Effector memory CD8-positive, alpha-beta T cell (primary cell): ENCODE data around the gene BCL2.
"Not testable (repeated sequence)": the region's sequence is repeated elsewhere in the genome, so short reads cannot be mapped to it uniquely, and the experiment has no call there.

ENCODE experiments used
- ATAC-seq: fragments of 150-1000 bp; cut with Tn5 transposase; replicated peaks from 2 replicates; pipeline ENCODE4 v1.10.0; 2021; ENCODE audit warnings: mild to moderate bottlenecking, moderate library complexity
- DNase-seq, 3 experiments: peaks; one replicate each; pipeline ENCODE4 v3.0.0; 2021
- H3K27ac Mint-ChIP-seq, 2 donors: one replicate each; pipeline ENCODE4 v1.8.0; 2022; ENCODE audit warnings: mild to moderate bottlenecking in 2 of 2, mixed read lengths in 2 of 2, moderate library complexity in 2 of 2
- H3K27me3 Mint-ChIP-seq, 2 donors: one replicate each; pipeline ENCODE4 v1.8.0; 2022; ENCODE audit warnings: mixed read lengths in 2 of 2
- H3K36me3 Mint-ChIP-seq: one replicate; pipeline ENCODE4 v1.8.0; 2022; ENCODE audit warnings: mild to moderate bottlenecking, moderate library complexity, mixed read lengths; ENCODE audit not compliant: insufficient read depth
- H3K4me1 Mint-ChIP-seq, 2 donors: one replicate each; pipeline ENCODE4 v1.8.0; 2022; ENCODE audit warnings: low read depth in 2 of 2, mixed read lengths in 2 of 2
- H3K4me3 Mint-ChIP-seq, 2 donors: one replicate each; pipeline ENCODE4 v1.8.0; 2022; ENCODE audit warnings: mild to moderate bottlenecking in 2 of 2, mixed read lengths in 2 of 2, moderate library complexity in 2 of 2
- H3K9me3 Mint-ChIP-seq, 2 donors: one replicate each; pipeline ENCODE4 v1.8.0; 2022; ENCODE audit warnings: mixed read lengths in 2 of 2

Gene BCL2

GRCh38 chr18:63247506-63247905, 72.1 kb downstream of the BCL2 start:
- peaks cover 5% of the 10 kb centered on the region for H3K36me3 Mint-ChIP-seq
- no peak for DNase-seq
- no peak overlapping the region for H3K27ac Mint-ChIP-seq
- ATAC-seq, result no peak
- peaks cover 27 to 40% of the 10 kb centered on the region in 2 donors for H3K4me1 Mint-ChIP-seq
- no peaks in the 10 kb centered on the region for H3K9me3 Mint-ChIP-seq
- H3K4me3 Mint-ChIP-seq, result no peak overlapping the region
- H3K27me3 Mint-ChIP-seq, result no peaks in the 10 kb centered on the region

GRCh38 chr18:63245600-63245999, 74.0 kb downstream of the BCL2 start:
- ATAC-seq, result no peak
- Mint-ChIP-seq H3K9me3 (no peaks in the 10 kb centered on the region), H3K27me3 (no peaks in the 10 kb centered on the region), H3K36me3 (peaks cover 5% of the 10 kb centered on the region), H3K4me1 (peaks cover 25 to 41% of the 10 kb centered on the region in 2 donors), H3K27ac (no peak overlapping the region), H3K4me3 (no peak overlapping the region)
- no peak for DNase-seq

- Mint-ChIP-seq H3K27ac (peak overlapping the region in 1 of 2 donors; percentile 25), H3K36me3 (peaks cover 11% of the 10 kb centered on the region), H3K4me1 (peaks cover 19 to 35% of the 10 kb centered on the region in 2 donors), H3K9me3 (no peaks in the 10 kb centered on the region), H3K27me3 (no peaks in the 10 kb centered on the region), H3K4me3 (no peak overlapping the region)
- no peak for ATAC-seq
- no peak for DNase-seq
These were observed 75.0 kb downstream of the BCL2 start for GRCh38 chr18:63244607-63245006.

GRCh38 chr18:63241760-63242159, 77.8 kb downstream of the BCL2 start:
- Mint-ChIP-seq H3K36me3 (peaks cover 18% of the 10 kb centered on the region), H3K4me3 (no peak overlapping the region), H3K27ac (no peak overlapping the region), H3K9me3 (no peaks in the 10 kb centered on the region), H3K27me3 (no peaks in the 10 kb centered on the region), H3K4me1 (peaks cover 17 to 23% of the 10 kb centered on the region in 2 donors)
- no peak for DNase-seq
- ATAC-seq, result no peak

- DNase-seq, result no peak
- Mint-ChIP-seq H3K4me1 (peaks cover 17 to 21% of the 10 kb centered on the region in 2 donors), H3K27ac (no peak overlapping the region), H3K27me3 (no peaks in the 10 kb centered on the region), H3K9me3 (no peaks in the 10 kb centered on the region), H3K36me3 (peaks cover 18% of the 10 kb centered on the region), H3K4me3 (no peak overlapping the region)
- no peak for ATAC-seq
These were observed 78.3 kb downstream of the BCL2 start for GRCh38 chr18:63241317-63241712.

- Mint-ChIP-seq H3K9me3 (no peaks in the 10 kb centered on the region), H3K27me3 (no peaks in the 10 kb centered on the region), H3K4me3 (no peak overlapping the region), H3K36me3 (peaks cover 18% of the 10 kb centered on the region), H3K4me1 (peaks cover 20 to 26% of the 10 kb centered on the region in 2 donors), H3K27ac (peak overlapping the region; percentile 39 to 41)
- ATAC-seq, result no peak
- no peak for DNase-seq
These were observed 78.8 kb downstream of the BCL2 start for GRCh38 chr18:63240531-63241316.

- Mint-ChIP-seq H3K4me1 (peaks cover 26 to 28% of the 10 kb centered on the region in 2 donors), H3K9me3 (no peaks in the 10 kb centered on the region), H3K27ac (peak overlapping the region in 1 of 2 donors; percentile 29), H3K27me3 (no peaks in the 10 kb centered on the region), H3K36me3 (peaks cover 18% of the 10 kb centered on the region), H3K4me3 (no peak overlapping the region)
- ATAC-seq, result no peak
- DNase-seq, result no peak
These were observed 80.9 kb downstream of the BCL2 start for GRCh38 chr18:63238693-63239075.

- DNase-seq, result no peak
- Mint-ChIP-seq H3K9me3 (no peaks in the 10 kb centered on the region), H3K4me1 (peaks cover 30 to 33% of the 10 kb centered on the region in 2 donors), H3K27ac (peak overlapping the region in 1 of 2 donors; percentile 82), H3K27me3 (no peaks in the 10 kb centered on the region), H3K4me3 (no peak overlapping the region), H3K36me3 (peaks cover 18% of the 10 kb centered on the region)
- ATAC-seq, result no peak
These were observed 81.5 kb downstream of the BCL2 start for GRCh38 chr18:63237881-63238692.

- H3K27me3 Mint-ChIP-seq, result no peaks in the 10 kb centered on the region
- no peak for ATAC-seq
- peaks cover 28 to 31% of the 10 kb centered on the region in 2 donors for H3K4me1 Mint-ChIP-seq
- DNase-seq, result no peak
- no peaks in the 10 kb centered on the region for H3K9me3 Mint-ChIP-seq
- H3K36me3 Mint-ChIP-seq, result peaks cover 14% of the 10 kb centered on the region
- H3K27ac Mint-ChIP-seq, result peak overlapping the region; percentile 32 to 82
- no peak overlapping the region for H3K4me3 Mint-ChIP-seq
These were observed 82.4 kb downstream of the BCL2 start for GRCh38 chr18:63236921-63237846.

GRCh38 chr18:63236406-63236805, 83.2 kb downstream of the BCL2 start:
- no peak for ATAC-seq

GRCh38 chr18:63235920-63236319, 83.6 kb downstream of the BCL2 start:
- ATAC-seq, H3K4me3 Mint-ChIP-seq, H3K9me3 Mint-ChIP-seq, DNase-seq, H3K27me3 Mint-ChIP-seq: not testable (repeated sequence)
- H3K4me1 Mint-ChIP-seq, result peaks cover 38 to 39% of the 10 kb centered on the region in 2 donors
- peaks cover 14% of the 10 kb centered on the region for H3K36me3 Mint-ChIP-seq
- H3K27ac Mint-ChIP-seq, result peak overlapping the region; percentile 32 to 82

More at GRCh38 chr18:63236406-63236805, 83.2 kb downstream of the BCL2 start:
- H3K9me3 Mint-ChIP-seq, result no peaks in the 10 kb centered on the region
- peaks cover 34 to 35% of the 10 kb centered on the region in 2 donors for H3K4me1 Mint-ChIP-seq
- peak overlapping the region; percentile 32 to 82 for H3K27ac Mint-ChIP-seq
- DNase-seq, result no peak
- no peaks in the 10 kb centered on the region for H3K27me3 Mint-ChIP-seq
- H3K4me3 Mint-ChIP-seq, result no peak overlapping the region
- H3K36me3 Mint-ChIP-seq, result peaks cover 14% of the 10 kb centered on the region

GRCh38 chr18:63234841-63235240, 84.7 kb downstream of the BCL2 start:
- ATAC-seq (no peak), DNase-seq (no peak)
- H3K27ac Mint-ChIP-seq, result peak overlapping the region; percentile 41 to 82
- no peaks in the 10 kb centered on the region for H3K27me3 Mint-ChIP-seq
- peak overlapping the region; percentile 2 to 43 for H3K4me3 Mint-ChIP-seq
- peaks cover 7% of the 10 kb centered on the region for H3K36me3 Mint-ChIP-seq
- H3K4me1 Mint-ChIP-seq, result peaks cover 43 to 46% of the 10 kb centered on the region in 2 donors
- H3K9me3 Mint-ChIP-seq, result no peaks in the 10 kb centered on the region

- Mint-ChIP-seq H3K9me3 (no peaks in the 10 kb centered on the region), H3K27ac (peak overlapping the region; percentile 41 to 82), H3K4me1 (peaks cover 46 to 49% of the 10 kb centered on the region in 2 donors), H3K27me3 (no peaks in the 10 kb centered on the region), H3K36me3 (peaks cover 7% of the 10 kb centered on the region), H3K4me3 (peak overlapping the region; percentile 2 to 43)
- DNase-seq, result no peak
- no peak for ATAC-seq
These were observed 85.1 kb downstream of the BCL2 start for GRCh38 chr18:63234432-63234831.
